ENCODE measurements around the gene TNFRSF8.

Gene TNFRSF8

DNA sequence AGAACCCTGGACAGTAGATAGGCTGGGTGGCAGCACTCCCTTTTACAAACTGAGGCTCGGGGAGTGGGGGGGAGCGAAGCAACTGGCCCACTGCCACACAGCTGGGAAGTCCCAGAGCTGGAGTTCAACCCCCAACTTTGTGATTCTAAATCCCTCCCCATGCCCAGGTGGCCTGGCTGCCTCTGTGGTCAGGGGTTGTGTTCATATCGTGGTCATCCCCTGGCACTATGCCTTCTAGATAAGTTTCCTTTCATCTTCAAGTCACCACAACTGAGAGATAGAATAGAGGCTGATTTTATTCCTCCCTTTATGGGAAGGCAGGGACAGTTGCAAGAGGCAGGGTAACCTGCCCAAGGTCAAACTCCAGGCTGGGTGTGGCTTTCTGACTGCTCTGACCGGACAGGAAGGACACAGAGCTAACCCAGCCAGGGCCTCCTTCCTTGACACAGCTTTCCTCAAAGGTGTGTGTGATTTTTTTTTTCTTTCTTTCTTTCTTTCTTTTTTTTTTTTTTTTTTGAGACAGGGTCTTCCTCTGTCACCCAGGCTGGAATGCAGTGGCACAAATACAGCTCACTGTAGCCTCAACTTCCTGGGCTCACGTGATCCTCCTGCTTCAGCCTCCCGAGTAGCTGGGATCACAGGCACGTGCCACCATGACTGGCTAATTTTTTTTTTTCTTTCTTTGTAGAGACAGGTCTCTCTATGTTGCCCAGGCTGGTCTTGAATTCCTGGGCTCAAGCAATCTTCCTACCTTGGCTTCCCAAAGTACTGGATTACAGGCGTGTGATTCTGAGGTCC, 85.3 kb downstream of the TNFRSF8 start:
- no peak for FAIRE-seq
- TF ChIP-seq, protein P1, sequence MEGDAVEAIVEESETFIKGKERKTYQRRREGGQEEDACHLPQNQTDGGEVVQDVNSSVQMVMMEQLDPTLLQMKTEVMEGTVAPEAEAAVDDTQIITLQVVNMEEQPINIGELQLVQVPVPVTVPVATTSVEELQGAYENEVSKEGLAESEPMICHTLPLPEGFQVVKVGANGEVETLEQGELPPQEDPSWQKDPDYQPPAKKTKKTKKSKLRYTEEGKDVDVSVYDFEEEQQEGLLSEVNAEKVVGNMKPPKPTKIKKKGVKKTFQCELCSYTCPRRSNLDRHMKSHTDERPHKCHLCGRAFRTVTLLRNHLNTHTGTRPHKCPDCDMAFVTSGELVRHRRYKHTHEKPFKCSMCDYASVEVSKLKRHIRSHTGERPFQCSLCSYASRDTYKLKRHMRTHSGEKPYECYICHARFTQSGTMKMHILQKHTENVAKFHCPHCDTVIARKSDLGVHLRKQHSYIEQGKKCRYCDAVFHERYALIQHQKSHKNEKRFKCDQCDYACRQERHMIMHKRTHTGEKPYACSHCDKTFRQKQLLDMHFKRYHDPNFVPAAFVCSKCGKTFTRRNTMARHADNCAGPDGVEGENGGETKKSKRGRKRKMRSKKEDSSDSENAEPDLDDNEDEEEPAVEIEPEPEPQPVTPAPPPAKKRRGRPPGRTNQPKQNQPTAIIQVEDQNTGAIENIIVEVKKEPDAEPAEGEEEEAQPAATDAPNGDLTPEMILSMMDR (IDR thresholded peaks at IDR 0.05; ENCODE audit: insufficient read depth, missing control alignments): no peak
- DNase-seq (ENCODE audit: insufficient read length, low spot score): no peak

DNA sequence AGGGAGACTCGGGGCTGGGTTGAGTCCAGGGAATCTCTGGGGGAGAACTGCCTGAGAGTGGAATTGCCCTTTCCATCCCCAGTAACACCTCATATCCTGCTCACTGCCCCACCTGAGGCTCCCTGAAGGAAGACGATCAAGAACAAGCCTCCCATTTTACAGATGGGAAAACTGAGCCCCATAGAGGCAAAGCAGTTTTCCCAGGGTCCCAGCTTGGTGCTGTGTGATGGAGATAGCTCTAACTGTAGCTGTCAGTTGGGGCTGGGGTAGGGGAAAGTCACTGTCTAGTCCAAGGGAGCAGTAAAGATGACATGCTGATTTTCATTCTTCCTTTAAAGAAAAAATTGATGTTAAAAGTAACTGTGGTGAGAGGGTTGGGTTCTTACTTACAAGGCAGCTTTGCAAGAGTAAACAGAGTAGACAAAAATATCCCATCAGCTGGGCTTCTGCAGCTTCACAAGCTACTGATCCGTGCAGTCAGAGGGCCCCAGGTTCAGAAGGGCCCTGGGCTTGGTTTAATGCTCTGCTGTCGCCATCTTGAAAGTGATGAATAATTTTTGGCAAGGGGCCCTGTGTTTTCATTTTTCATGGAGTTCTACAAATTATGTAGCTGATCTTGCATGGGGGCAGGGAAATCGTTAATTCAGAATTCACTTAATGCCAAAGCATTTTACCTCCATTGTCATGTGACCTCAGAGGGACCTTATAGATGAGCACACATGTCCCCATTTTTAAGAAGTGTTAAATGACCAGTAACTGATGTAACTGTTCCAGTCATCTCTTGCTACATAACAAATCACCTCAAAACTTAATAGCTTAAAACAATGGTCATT, 86.1 kb downstream of the TNFRSF8 start:
- TF ChIP-seq, protein P1 (IDR thresholded peaks at IDR 0.05; ENCODE audit: insufficient read depth, missing control alignments): no peak
- DNase-seq (ENCODE audit: insufficient read length, low spot score): no peak
- FAIRE-seq: no peak

DNA sequence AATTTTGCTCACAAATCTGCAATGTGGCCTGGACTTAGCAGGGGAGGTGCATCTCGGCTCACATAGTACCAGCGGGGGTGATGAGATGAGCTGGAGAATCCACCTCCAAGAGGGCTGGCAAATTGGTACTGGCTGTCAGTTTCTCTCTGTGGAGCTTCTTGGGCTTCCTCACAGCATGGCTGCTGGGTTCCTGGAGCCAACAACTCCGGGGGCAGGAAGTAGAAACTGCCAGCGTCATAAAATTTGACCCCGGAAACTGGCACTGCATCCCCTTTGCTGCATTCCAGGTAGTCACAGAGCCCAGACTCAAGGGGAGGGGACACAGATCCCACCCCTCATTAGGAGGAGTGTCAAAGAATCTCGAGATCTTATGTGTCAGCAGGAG, 86.7 kb downstream of the TNFRSF8 start:
- DNase-seq (ENCODE audit: insufficient read length, low spot score) (no peak), FAIRE-seq (no peak)
- TF ChIP-seq, protein P1 (IDR thresholded peaks at IDR 0.05; ENCODE audit: insufficient read depth, missing control alignments): no peak

DNA sequence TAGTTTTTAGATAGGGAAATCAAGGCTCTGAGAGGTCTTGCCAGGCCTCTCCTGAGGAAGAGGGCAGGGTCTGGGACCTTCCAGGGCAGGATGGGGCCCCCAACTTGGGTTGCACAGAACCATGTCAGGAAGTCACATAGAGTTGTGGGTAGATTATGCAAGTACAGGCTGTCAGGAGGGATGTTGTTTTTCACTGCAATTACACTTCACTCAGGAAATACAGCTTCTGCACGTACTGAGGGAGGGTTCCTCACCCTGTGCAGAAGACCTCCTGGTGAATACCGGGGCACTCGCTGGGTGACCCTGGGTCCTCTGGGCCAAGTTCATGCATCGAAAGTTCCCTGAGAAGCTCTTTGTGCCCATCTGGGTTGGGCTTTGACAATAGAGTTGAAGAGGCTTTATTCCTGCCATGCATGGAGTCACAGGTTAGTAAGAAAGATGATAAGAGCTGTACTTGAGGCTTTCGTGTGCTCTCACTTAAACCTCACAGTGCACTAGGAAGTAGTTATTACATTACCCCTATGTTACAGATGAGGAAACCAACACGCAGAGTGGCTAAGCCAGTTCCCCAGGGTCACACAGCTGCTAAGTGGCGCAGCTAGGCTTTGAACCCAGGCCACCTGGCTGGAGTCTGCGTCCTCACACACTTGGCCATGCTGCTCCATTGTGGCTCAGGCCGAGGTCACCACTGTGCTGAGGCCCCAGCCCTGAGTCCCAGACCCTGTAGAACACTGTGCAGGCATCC, 87.5 kb downstream of the TNFRSF8 start:
- FAIRE-seq (no peak), DNase-seq (ENCODE audit: insufficient read length, low spot score) (no peak)
- TF ChIP-seq, protein P1 (IDR thresholded peaks at IDR 0.05; ENCODE audit: insufficient read depth, missing control alignments): no peak

DNA sequence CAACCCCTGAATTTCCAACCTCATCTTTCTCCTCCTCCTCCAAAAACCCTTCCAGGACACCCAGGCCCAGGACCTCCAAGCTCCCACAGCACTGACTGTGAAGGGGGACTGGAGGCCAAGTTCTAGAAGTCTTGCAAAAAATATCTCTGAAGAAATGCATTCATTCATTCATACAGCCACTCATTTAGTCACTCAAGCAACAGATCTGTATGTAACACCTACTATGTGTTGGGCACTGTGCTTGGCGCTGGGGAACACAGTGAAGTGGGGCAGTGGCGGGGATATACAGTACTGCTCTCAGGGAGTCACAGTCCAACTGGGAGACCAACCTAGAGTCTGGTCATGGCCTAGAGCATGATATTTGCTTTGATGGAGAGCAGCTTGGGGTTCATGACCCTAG, 88.4 kb downstream of the TNFRSF8 start:
- FAIRE-seq (no peak), DNase-seq (ENCODE audit: insufficient read length, low spot score) (no peak)

DNA sequence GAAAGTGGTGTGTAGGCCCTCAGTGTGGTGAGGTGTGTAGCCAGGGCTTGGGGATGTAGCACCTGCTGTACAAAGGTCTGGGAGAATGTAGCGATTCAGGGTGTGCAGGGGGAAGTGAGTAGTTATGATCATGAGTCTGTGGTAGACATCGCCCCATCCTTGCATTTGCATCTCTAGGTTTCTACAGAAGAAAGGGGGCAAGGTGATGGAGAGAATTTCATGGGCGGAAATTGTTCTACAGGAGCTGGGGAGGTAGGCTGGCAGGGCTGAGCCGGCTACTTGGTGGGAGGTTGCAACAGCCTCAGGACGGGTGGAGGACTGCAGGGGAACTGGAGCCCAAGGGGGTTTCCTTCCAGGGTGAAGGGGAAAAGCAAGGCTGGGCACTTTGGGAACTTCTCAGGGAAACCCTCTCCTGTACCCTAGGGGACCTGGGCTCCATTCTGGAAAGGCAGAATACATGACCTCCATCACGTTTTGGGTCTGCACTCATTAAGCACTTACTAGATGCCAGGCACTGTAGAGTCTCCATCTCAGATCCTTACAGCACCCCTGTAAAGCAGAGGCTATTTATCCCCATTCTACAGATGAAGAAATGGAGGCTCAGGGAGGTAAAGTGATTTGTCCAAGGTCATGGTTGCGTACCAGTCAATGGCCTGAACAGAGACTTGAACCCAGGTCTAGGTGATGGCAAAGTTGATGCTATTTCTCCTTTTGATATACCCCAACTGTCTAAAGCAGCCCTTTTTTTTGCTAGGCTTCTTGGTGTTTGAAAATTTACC, 89.2 kb downstream of the TNFRSF8 start:
- TF ChIP-seq, protein P1 (IDR thresholded peaks at IDR 0.05; ENCODE audit: insufficient read depth, missing control alignments): no peak
- no peak for FAIRE-seq
- no peak for DNase-seq (ENCODE audit: insufficient read length, low spot score)

More for the DNA sequence above, 88.4 kb downstream of the TNFRSF8 start:
- TF ChIP-seq, protein P1 (IDR thresholded peaks at IDR 0.05; ENCODE audit: insufficient read depth, missing control alignments): no peak

All from D721Med (cell line).